H9 (cell line): ENCODE measurements around the gene GALNT9. TPM values are rescaled to one million over a fixed set of nuclear protein-coding genes. Genes with fewer than 3 reads are reported as not detected.

Experiments used
- DNase-seq: peaks from one replicate; pipeline ENCODE4 v3.0.0-alpha.2; 2017
- H2AFZ ChIP-seq: one replicate; pipeline ENCODE4 v1.6.1; 2013; ENCODE audit warnings: mild to moderate bottlenecking, low read length, control low read depth, moderate library complexity
- H2AK5ac ChIP-seq: 2 replicates; pipeline ENCODE4 v1.6.1; 2013; ENCODE audit warnings: low read length, control low read depth, mixed read lengths; ENCODE audit not compliant: insufficient read length
- H2BK120ac ChIP-seq: one replicate; pipeline ENCODE4 v1.6.1; 2013; ENCODE audit warnings: low read depth, mild to moderate bottlenecking, low read length, control low read depth, inconsistent platforms; ENCODE audit not compliant: poor library complexity, severe bottlenecking
- H2BK12ac ChIP-seq: 2 replicates; pipeline ENCODE4 v1.6.1; 2013; ENCODE audit warnings: low read length, control low read depth, mixed read lengths, low read depth; ENCODE audit not compliant: insufficient read length
- H2BK15ac ChIP-seq: 2 replicates; pipeline ENCODE4 v1.6.1; 2013; ENCODE audit warnings: low read depth, low read length, control low read depth
- H2BK20ac ChIP-seq: one replicate; pipeline ENCODE4 v1.6.1; 2013; ENCODE audit warnings: low read depth, mild to moderate bottlenecking, low read length, control low read depth, inconsistent platforms; ENCODE audit not compliant: poor library complexity, severe bottlenecking
- H2BK5ac ChIP-seq: 2 replicates; pipeline ENCODE4 v1.6.1; 2013; ENCODE audit warnings: low read length, control low read depth, mixed read lengths; ENCODE audit not compliant: insufficient read length
- H3K14ac ChIP-seq: 2 replicates; pipeline ENCODE4 v1.6.1; 2013; ENCODE audit warnings: low read length, control low read depth; ENCODE audit not compliant: insufficient read depth
- H3K18ac ChIP-seq: 2 replicates; pipeline ENCODE4 v1.6.1; 2013; ENCODE audit warnings: low read depth, mild to moderate bottlenecking, mixed read lengths, low read length, control low read depth; ENCODE audit not compliant: insufficient read length
- H3K23ac ChIP-seq: 2 replicates; pipeline ENCODE4 v1.6.1; 2013; ENCODE audit warnings: low read length, control low read depth, mixed read lengths, low read depth; ENCODE audit not compliant: insufficient read length
- H3K23me2 ChIP-seq: 2 replicates; pipeline ENCODE4 v1.6.1; 2013; ENCODE audit warnings: low read depth, mild to moderate bottlenecking, mixed read lengths, low read length, control low read depth; ENCODE audit not compliant: insufficient read length, poor library complexity, severe bottlenecking
- H3K27ac ChIP-seq: 2 replicates; pipeline ENCODE4 v1.5.1; 2013; ENCODE audit warnings: low read length, control low read depth, mixed read lengths, low read depth; ENCODE audit not compliant: insufficient read length
- H3K27me3 ChIP-seq: 2 replicates; pipeline ENCODE4 v1.6.1; 2013; ENCODE audit warnings: low read length, control low read depth, inconsistent platforms; ENCODE audit not compliant: insufficient read depth
- H3K4ac ChIP-seq: 2 replicates; pipeline ENCODE4 v1.6.1; 2013; ENCODE audit warnings: low read depth, mild to moderate bottlenecking, control low read depth, inconsistent platforms, low read length, moderate library complexity
- H3K4me1 ChIP-seq: 2 replicates; pipeline ENCODE4 v1.6.1; 2013; ENCODE audit warnings: low read length, control low read depth, inconsistent platforms; ENCODE audit not compliant: insufficient read depth
- H3K4me2 ChIP-seq: 2 replicates; pipeline ENCODE4 v1.6.1; 2013; ENCODE audit warnings: low read length, control low read depth, mixed read lengths; ENCODE audit not compliant: insufficient read length, insufficient read depth
- H3K56ac ChIP-seq: 2 replicates; pipeline ENCODE4 v1.6.1; 2013; ENCODE audit warnings: low read depth, mild to moderate bottlenecking, mixed read lengths, low read length, control low read depth; ENCODE audit not compliant: insufficient read length
- H3K79me1 ChIP-seq: 2 replicates; pipeline ENCODE4 v1.6.1; 2013; ENCODE audit warnings: low read depth, mild to moderate bottlenecking, moderate library complexity, low read length, control low read depth, inconsistent platforms; ENCODE audit not compliant: insufficient read depth, poor library complexity, severe bottlenecking
- H3K79me2 ChIP-seq: 2 replicates; pipeline ENCODE4 v1.6.1; 2013; ENCODE audit warnings: low read length, control low read depth, inconsistent platforms; ENCODE audit not compliant: insufficient read depth
- H3K9ac ChIP-seq: 2 replicates; pipeline ENCODE4 v1.6.1; 2013; ENCODE audit warnings: low read length, control low read depth, mixed read lengths; ENCODE audit not compliant: insufficient read length; ENCODE audit errors: extremely low read depth
- H3K9me3 ChIP-seq: one replicate; pipeline ENCODE4 v1.6.1; 2013; ENCODE audit warnings: low read depth, low read length, inconsistent platforms; ENCODE audit not compliant: control insufficient read depth
- H3T11ph ChIP-seq: one replicate; pipeline ENCODE4 v1.6.1; 2013; ENCODE audit warnings: mild to moderate bottlenecking, low read length, control low read depth, inconsistent platforms
- H4K20me1 ChIP-seq: one replicate; pipeline ENCODE4 v1.6.1; 2013; ENCODE audit not compliant: control insufficient read depth, insufficient read length, insufficient read depth
- H4K5ac ChIP-seq: 2 replicates; pipeline ENCODE4 v1.6.1; 2013; ENCODE audit warnings: low read depth, mild to moderate bottlenecking, mixed read lengths, low read length, control low read depth; ENCODE audit not compliant: insufficient read length
- H4K8ac ChIP-seq: replicated peaks from 2 replicates; pipeline ENCODE4 v1.6.1; 2013; ENCODE audit warnings: low read length, control low read depth, mixed read lengths, low read depth; ENCODE audit not compliant: insufficient read length
- H4K91ac ChIP-seq: 2 replicates; pipeline ENCODE4 v1.6.1; 2013; ENCODE audit warnings: low read depth, mild to moderate bottlenecking, moderate library complexity, mixed read lengths, low read length, control low read depth; ENCODE audit not compliant: insufficient read length
- H3K27ac Mint-ChIP-seq, 3 experiments: 2 replicates in 2 of 3; 3 replicates in 1 of 3; pipeline ENCODE4 v1.8.0; 2020 to 2021; ENCODE audit warnings: mixed read lengths in 3 of 3, mild to moderate bottlenecking in 1 of 3, moderate library complexity in 1 of 3
- H3K27me3 Mint-ChIP-seq: 2 replicates; pipeline ENCODE4 v1.8.0; 2021; ENCODE audit warnings: low read depth, mild to moderate bottlenecking, moderate library complexity, mixed read lengths
- H3K36me3 Mint-ChIP-seq, 3 experiments: 2 replicates in 2 of 3; 3 replicates in 1 of 3; pipeline ENCODE4 v1.8.0; 2020 to 2021; ENCODE audit warnings: low read depth in 3 of 3, mixed read lengths in 3 of 3; ENCODE audit not compliant: insufficient read depth in 1 of 3
- H3K4me1 Mint-ChIP-seq, 2 experiments: 2 replicates each; pipeline ENCODE4 v1.8.0; 2020; ENCODE audit warnings: mixed read lengths in 2 of 2
- H3K4me3 Mint-ChIP-seq, 2 experiments: 2 replicates in 1 of 2; 3 replicates in 1 of 2; pipeline ENCODE4 v1.8.0; 2020 to 2021; ENCODE audit warnings: mild to moderate bottlenecking in 2 of 2, mixed read lengths in 2 of 2, moderate library complexity in 1 of 2
- H3K9me3 Mint-ChIP-seq, 2 experiments: 2 replicates in 1 of 2; 3 replicates in 1 of 2; pipeline ENCODE4 v1.8.0; 2020; ENCODE audit warnings: mild to moderate bottlenecking in 2 of 2, mixed read lengths in 2 of 2, moderate library complexity in 1 of 2
- CTCF ChIP-seq: fragments of 200-600 bp; sonication (generic); conservative IDR thresholded peaks from 3 replicates; pipeline ENCODE4 v1.8.0; 2021; ENCODE audit warnings: antibody characterized with exemption, mild to moderate bottlenecking
- WGBS: extraction: QIAGEN DNeasy Blood & Tissue Kit; methylation state at CpG from one replicate; pipeline ENCODE4 v1.1.7; 2013; ENCODE audit warnings: missing lambda C conversion rate, low lambda C conversion rate, mixed read lengths; ENCODE audit not compliant: insufficient read length; ENCODE audit errors: extremely low coverage; 5-methylcytosine and 5-hydroxymethylcytosine counted together
- total RNA-seq: library from RNA; stranded (reverse); gene quantifications from 2 replicates; pipeline ENCODE4 v1.2.1, GENCODE V29; 2021

GALNT9 gene
- total RNA-seq, 1 experiment from 2014 or later = 0.35 TPM

GRCh38 chr12:132257955-132258490 lies 71.4 kb downstream of the GALNT9 start:
- Histone ChIP-seq H3K79me2 (no peaks in the 10 kb centered on the region), H2BK120ac (no peak overlapping the region), H3K9me3 (no peaks in the 10 kb centered on the region), H3K27me3 (no peaks in the 10 kb centered on the region; the same call in 1 of the 2 replicates), H3K18ac (no peak overlapping the region), H3K4me2 (no peak overlapping the region), H4K5ac (no peak overlapping the region), H4K20me1 (no peaks in the 10 kb centered on the region), H3K9ac (no peak overlapping the region), H2AFZ (no peak overlapping the region), H2AK5ac (no peak overlapping the region), H2BK15ac (no peak overlapping the region), H2BK20ac (no peak overlapping the region), H2BK12ac (no peak overlapping the region), H4K8ac (no peak overlapping the region), H3K4ac (no peak overlapping the region), H3K79me1 (no peaks in the 10 kb centered on the region), H2BK5ac (no peak overlapping the region), H3K23me2 (no peaks in the 10 kb centered on the region), H3K14ac (no peak overlapping the region), H4K91ac (no peak overlapping the region), H3T11ph (no peak overlapping the region), H3K4me1 (peaks cover 2% of the 10 kb centered on the region; the same call in 1 of the 2 replicates), H3K56ac (no peak overlapping the region), H3K23ac (no peak overlapping the region), H3K27ac (no peak overlapping the region)
- DNase-seq = no peak
- TF ChIP-seq CTCF = no peak
- WGBS = no CpG with 5 or more reads among the region's 17 CpGs
- Mint-ChIP-seq H3K27me3 (peaks cover 49% of the 10 kb centered on the region), H3K4me3 (no peak overlapping the region), H3K36me3 (no peaks in the 10 kb centered on the region; a peak in 1 of 7 replicates), H3K4me1 (peaks cover 29 to 32% of the 10 kb centered on the region in 2 experiments), H3K27ac (no peak overlapping the region), H3K9me3 (no peaks in the 10 kb centered on the region)
